HepG2 (cell line): ENCODE data around the gene METTL23. TPM values are rescaled to one million over a fixed set of nuclear protein-coding genes. Genes with fewer than 3 reads are reported as not detected.

Source experiments
- ARID2 ChIP-seq: sonication (generic); formaldehyde crosslinking; IDR thresholded peaks from 2 replicates; pipeline ENCODE4 v1.8.1; 2022; ENCODE audit warnings: mild to moderate bottlenecking, missing genetic modification reagents, borderline replicate concordance
- EED ChIP-seq: sonication (generic); formaldehyde crosslinking; IDR thresholded peaks from 2 replicates; pipeline ENCODE4 v1.5.0; 2020; ENCODE audit warnings: mild to moderate bottlenecking, missing genetic modification reagents
- HNRNPH1 ChIP-seq: fragments of 200-400 bp; formaldehyde crosslinking; optimal IDR thresholded peaks from 2 replicates; pipeline ENCODE3; 2017; ENCODE audit warnings: mild to moderate bottlenecking, low read depth, low read length
- KDM6A ChIP-seq: IDR thresholded peaks from 2 replicates; pipeline ENCODE4 v1.6.1; 2016; ENCODE audit warnings: low read depth
- MBNL3 ChIP-seq: fragments of 250-450 bp; sonication (Bioruptor Pico); conservative IDR thresholded peaks from 2 replicates; pipeline ENCODE4 v1.8.0; 2022; ENCODE audit warnings: mild to moderate bottlenecking, inconsistent platforms
- MTF2 ChIP-seq: sonication (generic); formaldehyde crosslinking; IDR thresholded peaks from 2 replicates; pipeline ENCODE4 v1.5.0; 2020; ENCODE audit warnings: missing genetic modification reagents, borderline replicate concordance
- SOX13 ChIP-seq, 3 experiments: fragments of 450-650 bp in 1 of 3; sonication (generic) in 1 of 3; formaldehyde crosslinking in 1 of 3; IDR thresholded peaks in 2 of 3; conservative IDR thresholded peaks in 1 of 3; 2 replicates each; pipeline versions ENCODE4 v1.5.0 to v1.6.1; 2016 to 2020; ENCODE audit warnings: antibody characterized with exemption in 1 of 3, mild to moderate bottlenecking in 1 of 3, missing compliant biosample characterization in 1 of 3, missing genetic modification reagents in 1 of 3, moderate library complexity in 1 of 3
- SRSF4 ChIP-seq: fragments of 200-400 bp; formaldehyde crosslinking; IDR thresholded peaks from one replicate; pipeline ENCODE4 v1.6.1; 2018; ENCODE audit warnings: mild to moderate bottlenecking, low read depth, low read length, moderate library complexity; ENCODE audit not compliant: poor library complexity, severe bottlenecking
- ZNF510 ChIP-seq: sonication (generic); formaldehyde crosslinking; IDR thresholded peaks from 2 replicates; pipeline ENCODE4 v1.4.0; 2020; ENCODE audit warnings: low read depth, mild to moderate bottlenecking, missing genetic modification reagents
- ZNF792 ChIP-seq: IDR thresholded peaks from 2 replicates; pipeline ENCODE4 v1.6.1; 2016
- ZSCAN12 ChIP-seq: sonication (generic); formaldehyde crosslinking; IDR thresholded peaks from 2 replicates; pipeline ENCODE4 v1.9.0; 2021; ENCODE audit warnings: mild to moderate bottlenecking, missing genetic modification reagents
- polyA plus RNA-seq, 8 experiments: library from polyadenylated mRNA; depleted of rRNA in 3 of 8; stranded (reverse) in 7 of 8; unstranded in 1 of 8; fragments of >200 nt; fragmentation: Illumina TruSeq in 4 of 8; extraction: Trizol in 4 of 8; gene quantifications; 2 replicates each; pipeline versions ENCODE4 v1.2.1 to v1.2.3, GENCODE V29; 2011 to 2016; ENCODE audit warnings: low read depth in 4 of 8, missing spikeins in 1 of 8, mixed read lengths in 1 of 8; ENCODE audit not compliant: insufficient read depth in 1 of 8
- total RNA-seq, 5 experiments: library from RNA; depleted of rRNA; stranded (reverse); fragments of >200 nt; fragmentation: Illumina TruSeq; extraction: Trizol; gene quantifications; 2 replicates each; pipeline ENCODE4 v1.2.3, GENCODE V29; 2016; ENCODE audit warnings: low read depth in 1 of 5
- TF ChIP-seq, protein P1 (sequence below): IDR thresholded peaks from 2 replicates; pipeline ENCODE4 v1.6.1; 2018; ENCODE audit warnings: missing genetic modification reagents, mild to moderate bottlenecking, missing compliant biosample characterization
- TF ChIP-seq, protein P2 (sequence below): sonication (generic); formaldehyde crosslinking; IDR thresholded peaks from 2 replicates; pipeline ENCODE4 v1.5.1; 2020; ENCODE audit warnings: missing genetic modification reagents, mild to moderate bottlenecking, borderline replicate concordance
- TF ChIP-seq, protein P3 (sequence below): IDR thresholded peaks from 2 replicates; pipeline ENCODE4 v1.6.1; 2016; ENCODE audit warnings: low read depth, borderline replicate concordance
- TF ChIP-seq, protein P4 (sequence below): sonication (generic); formaldehyde crosslinking; IDR thresholded peaks from 2 replicates; pipeline ENCODE4 v1.5.0; 2020; ENCODE audit warnings: missing genetic modification reagents
- TF ChIP-seq, protein P5 (sequence below): sonication (generic); formaldehyde crosslinking; conservative IDR thresholded peaks from 2 replicates; pipeline ENCODE4 v1.4.0; 2020; ENCODE audit warnings: missing genetic modification reagents
- TF ChIP-seq, protein P6 (sequence below): sonication (generic); formaldehyde crosslinking; IDR thresholded peaks from 2 replicates; pipeline ENCODE4 v1.5.0; 2020; ENCODE audit warnings: mild to moderate bottlenecking, missing genetic modification reagents
- TF ChIP-seq, protein P7 (sequence below): sonication (generic); formaldehyde crosslinking; IDR thresholded peaks from 2 replicates; pipeline ENCODE4 v1.5.1; 2020; ENCODE audit warnings: mild to moderate bottlenecking, missing genetic modification reagents, borderline replicate concordance

The METTL23 gene
- total and polyA plus RNA-seq, 2 of the 13 experiments (the other 11 are each of a cell fraction or from before 2014, with no cell fraction given) = 39.9 to 104 TPM

DNA sequence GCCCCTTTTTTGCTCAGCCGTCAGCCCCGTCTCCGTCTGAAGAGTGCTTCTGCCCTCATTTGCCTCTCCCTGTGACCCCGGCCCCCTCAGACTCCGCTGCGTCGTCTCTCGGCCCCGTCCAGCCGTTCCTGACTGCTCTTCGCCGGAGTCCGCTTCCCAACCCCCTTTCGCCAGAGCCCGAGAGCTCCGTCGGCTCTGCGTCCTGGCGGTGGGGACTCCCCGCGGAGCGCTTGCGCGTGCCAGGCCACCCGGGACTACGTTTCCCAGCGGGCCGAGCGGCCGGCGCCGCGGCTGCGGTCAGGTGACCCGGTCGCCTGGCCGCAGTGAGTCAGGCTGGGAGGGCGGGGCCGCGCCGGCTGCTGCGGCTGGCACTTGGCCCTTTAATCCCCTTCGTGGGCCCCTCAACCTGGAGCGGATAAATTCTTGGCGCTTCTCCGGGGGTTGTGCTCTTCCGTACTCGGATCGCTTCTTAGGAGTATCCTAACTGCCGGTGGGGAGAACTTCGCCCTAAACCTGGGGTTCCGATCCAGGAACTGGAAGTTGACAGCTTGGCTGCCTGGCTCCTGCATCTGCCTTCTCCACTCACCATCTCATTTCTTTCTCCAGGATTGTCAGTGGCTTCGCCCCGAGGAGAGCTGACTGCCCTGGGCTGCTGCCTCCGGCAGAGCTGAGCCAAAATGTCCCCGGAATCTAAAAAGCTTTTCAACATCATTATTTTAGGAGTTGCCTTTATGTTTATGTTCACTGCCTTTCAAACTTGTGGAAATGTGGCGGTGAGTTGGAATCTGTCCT is 11.2 kb downstream of the METTL23 start, which contains the start of gene MFSD11 (continued):
- TF ChIP-seq, protein P1, sequence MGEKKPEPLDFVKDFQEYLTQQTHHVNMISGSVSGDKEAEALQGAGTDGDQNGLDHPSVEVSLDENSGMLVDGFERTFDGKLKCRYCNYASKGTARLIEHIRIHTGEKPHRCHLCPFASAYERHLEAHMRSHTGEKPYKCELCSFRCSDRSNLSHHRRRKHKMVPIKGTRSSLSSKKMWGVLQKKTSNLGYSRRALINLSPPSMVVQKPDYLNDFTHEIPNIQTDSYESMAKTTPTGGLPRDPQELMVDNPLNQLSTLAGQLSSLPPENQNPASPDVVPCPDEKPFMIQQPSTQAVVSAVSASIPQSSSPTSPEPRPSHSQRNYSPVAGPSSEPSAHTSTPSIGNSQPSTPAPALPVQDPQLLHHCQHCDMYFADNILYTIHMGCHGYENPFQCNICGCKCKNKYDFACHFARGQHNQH (CRISPR knock-in tag) = no peak; the same call in 1 of the 2 replicates
- TF ChIP-seq, protein P2, sequence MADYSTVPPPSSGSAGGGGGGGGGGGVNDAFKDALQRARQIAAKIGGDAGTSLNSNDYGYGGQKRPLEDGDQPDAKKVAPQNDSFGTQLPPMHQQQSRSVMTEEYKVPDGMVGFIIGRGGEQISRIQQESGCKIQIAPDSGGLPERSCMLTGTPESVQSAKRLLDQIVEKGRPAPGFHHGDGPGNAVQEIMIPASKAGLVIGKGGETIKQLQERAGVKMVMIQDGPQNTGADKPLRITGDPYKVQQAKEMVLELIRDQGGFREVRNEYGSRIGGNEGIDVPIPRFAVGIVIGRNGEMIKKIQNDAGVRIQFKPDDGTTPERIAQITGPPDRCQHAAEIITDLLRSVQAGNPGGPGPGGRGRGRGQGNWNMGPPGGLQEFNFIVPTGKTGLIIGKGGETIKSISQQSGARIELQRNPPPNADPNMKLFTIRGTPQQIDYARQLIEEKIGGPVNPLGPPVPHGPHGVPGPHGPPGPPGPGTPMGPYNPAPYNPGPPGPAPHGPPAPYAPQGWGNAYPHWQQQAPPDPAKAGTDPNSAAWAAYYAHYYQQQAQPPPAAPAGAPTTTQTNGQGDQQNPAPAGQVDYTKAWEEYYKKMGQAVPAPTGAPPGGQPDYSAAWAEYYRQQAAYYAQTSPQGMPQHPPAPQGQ = 0 out of 2 replicates have a peak, but pooled peaks have one; percentile 24
- TF ChIP-seq KDM6A (CRISPR knock-in tag) (no peak), MTF2 (CRISPR knock-in tag) (no peak), ZSCAN12 (no peak), SRSF4 (no peak), MBNL3 (no peak), EED (CRISPR knock-in tag) (peak; percentile 13; the same call in 1 of the 2 replicates), SOX13 (IDR thresholded peaks at IDR 0.05) (0 out of 2 replicates have a peak, but pooled peaks have one; percentile 5), SOX13 (CRISPR knock-in tag; conservative IDR thresholded peaks at IDR 0.05 in 1 of 2, IDR thresholded peaks at IDR 0.05 in 1 of 2) (peak in 1 of 2 experiments; percentile 64; a peak in 2 of 4 replicates), ZNF510 (CRISPR knock-in tag) (peak; percentile 76), ZNF792 (CRISPR knock-in tag) (peak; percentile 72), ARID2 (no peak), HNRNPH1 (no peak)
- TF ChIP-seq, protein P3, sequence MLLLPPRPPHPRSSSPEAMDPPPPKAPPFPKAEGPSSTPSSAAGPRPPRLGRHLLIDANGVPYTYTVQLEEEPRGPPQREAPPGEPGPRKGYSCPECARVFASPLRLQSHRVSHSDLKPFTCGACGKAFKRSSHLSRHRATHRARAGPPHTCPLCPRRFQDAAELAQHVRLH (CRISPR knock-in tag) = peak; percentile 79; the same call in 1 of the 2 replicates
- TF ChIP-seq, protein P4, sequence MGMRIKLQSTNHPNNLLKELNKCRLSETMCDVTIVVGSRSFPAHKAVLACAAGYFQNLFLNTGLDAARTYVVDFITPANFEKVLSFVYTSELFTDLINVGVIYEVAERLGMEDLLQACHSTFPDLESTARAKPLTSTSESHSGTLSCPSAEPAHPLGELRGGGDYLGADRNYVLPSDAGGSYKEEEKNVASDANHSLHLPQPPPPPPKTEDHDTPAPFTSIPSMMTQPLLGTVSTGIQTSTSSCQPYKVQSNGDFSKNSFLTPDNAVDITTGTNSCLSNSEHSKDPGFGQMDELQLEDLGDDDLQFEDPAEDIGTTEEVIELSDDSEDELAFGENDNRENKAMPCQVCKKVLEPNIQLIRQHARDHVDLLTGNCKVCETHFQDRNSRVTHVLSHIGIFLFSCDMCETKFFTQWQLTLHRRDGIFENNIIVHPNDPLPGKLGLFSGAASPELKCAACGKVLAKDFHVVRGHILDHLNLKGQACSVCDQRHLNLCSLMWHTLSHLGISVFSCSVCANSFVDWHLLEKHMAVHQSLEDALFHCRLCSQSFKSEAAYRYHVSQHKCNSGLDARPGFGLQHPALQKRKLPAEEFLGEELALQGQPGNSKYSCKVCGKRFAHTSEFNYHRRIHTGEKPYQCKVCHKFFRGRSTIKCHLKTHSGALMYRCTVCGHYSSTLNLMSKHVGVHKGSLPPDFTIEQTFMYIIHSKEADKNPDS (CRISPR knock-in tag) = 0 out of 2 replicates have a peak, but pooled peaks have one; percentile 49
- TF ChIP-seq, protein P5, sequence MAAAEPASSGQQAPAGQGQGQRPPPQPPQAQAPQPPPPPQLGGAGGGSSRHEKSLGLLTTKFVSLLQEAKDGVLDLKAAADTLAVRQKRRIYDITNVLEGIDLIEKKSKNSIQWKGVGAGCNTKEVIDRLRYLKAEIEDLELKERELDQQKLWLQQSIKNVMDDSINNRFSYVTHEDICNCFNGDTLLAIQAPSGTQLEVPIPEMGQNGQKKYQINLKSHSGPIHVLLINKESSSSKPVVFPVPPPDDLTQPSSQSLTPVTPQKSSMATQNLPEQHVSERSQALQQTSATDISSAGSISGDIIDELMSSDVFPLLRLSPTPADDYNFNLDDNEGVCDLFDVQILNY (CRISPR knock-in tag) = no peak
- TF ChIP-seq, protein P6, sequence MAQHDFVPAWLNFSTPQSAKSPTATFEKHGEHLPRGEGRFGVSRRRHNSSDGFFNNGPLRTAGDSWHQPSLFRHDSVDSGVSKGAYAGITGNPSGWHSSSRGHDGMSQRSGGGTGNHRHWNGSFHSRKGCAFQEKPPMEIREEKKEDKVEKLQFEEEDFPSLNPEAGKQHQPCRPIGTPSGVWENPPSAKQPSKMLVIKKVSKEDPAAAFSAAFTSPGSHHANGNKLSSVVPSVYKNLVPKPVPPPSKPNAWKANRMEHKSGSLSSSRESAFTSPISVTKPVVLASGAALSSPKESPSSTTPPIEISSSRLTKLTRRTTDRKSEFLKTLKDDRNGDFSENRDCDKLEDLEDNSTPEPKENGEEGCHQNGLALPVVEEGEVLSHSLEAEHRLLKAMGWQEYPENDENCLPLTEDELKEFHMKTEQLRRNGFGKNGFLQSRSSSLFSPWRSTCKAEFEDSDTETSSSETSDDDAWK (CRISPR knock-in tag) = no peak
- TF ChIP-seq, protein P7, sequence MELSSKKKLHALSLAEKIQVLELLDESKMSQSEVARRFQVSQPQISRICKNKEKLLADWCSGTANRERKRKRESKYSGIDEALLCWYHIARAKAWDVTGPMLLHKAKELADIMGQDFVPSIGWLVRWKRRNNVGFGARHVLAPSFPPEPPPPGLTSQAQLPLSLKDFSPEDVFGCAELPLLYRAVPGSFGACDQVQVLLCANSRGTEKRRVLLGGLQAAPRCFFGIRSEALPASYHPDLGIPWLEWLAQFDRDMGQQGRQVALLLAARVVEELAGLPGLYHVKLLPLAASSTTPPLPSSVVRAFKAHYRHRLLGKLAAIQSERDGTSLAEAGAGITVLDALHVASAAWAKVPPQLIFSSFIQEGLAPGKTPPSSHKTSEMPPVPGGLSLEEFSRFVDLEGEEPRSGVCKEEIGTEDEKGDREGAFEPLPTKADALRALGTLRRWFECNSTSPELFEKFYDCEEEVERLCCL (CRISPR knock-in tag) = peak; percentile 20; the same call in 1 of the 2 replicates
